Left colon (tissue), 2 donors: ENCODE measurements around the gene ZNRF4. TPM values are rescaled to one million over a fixed set of nuclear protein-coding genes. Genes with fewer than 3 reads are reported as not detected.

Source experiments
- ATAC-seq: fragments of 200-7000 bp; cut with Tn5 transposase; one replicate; pipeline ENCODE4 v1.9.1; 2020; ENCODE audit warnings: mild to moderate bottlenecking, moderate library complexity
- DNase-seq, 2 donors: peaks; one replicate each; pipeline ENCODE4 v3.0.0-alpha.2; 2020
- intact Hi-C, 2 donors: fragments of 100-400 bp; cut with DNase I in 1 of 2; cut with micrococcal nuclease in 1 of 2; formaldehyde crosslinking; loops; one replicate each; pipeline versions ENCODE4 v1.11.2 to v1.14.0; 2022; cut with DNase I, micrococcal nuclease
- total RNA-seq, 2 donors: library from RNA; stranded (reverse); fragmentation: NEBNext Ultra II Directional; extraction: Animal tissue kit (Norgen Biotek cat#: 25700); gene quantifications; one replicate each; pipeline ENCODE4 v1.2.1, GENCODE V29; 2021
- donor health status: DM: no; HTN: no; CAD: no.
- donor health status: DM: yes; HTN: yes; CAD: no.

The ZNRF4 gene
- total RNA-seq, 2 donors from 2014 or later: not detected

DNA sequence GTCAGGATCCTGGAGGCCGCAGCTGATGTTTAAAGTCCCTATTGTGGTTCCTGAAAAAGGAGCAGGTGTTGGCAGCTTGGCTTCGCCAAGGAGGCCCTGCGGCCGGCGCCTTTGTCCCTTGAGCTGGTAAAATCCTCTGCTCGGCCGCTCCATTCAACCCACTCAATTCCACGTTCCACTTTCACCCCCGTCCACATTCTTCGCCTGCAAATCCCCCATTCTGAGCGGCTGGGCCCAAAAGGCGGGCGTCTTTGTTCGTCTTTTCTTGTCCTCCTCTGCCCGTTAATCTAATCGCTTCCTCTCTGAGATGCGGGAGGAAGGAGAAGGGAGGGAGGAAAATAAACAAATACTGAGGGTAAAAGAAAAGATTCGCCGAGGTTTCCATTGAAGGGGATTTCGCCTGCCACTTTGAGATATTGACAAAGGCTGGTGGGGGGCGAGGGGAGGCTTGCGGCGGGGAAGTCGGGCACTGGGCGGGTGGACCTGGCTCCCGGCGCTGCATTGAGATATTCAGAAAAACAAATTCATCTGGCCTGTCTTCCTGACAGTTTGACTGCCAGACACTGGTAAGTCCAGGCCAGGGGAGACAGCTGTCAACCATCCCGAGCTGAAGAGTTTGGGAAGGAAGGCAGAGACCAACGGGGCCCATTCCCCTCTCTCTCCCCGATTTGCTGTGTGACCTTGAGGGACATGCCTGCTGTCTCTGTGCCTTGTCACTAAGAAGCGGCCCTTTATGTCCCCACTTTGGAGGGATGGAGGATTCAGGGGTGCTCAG is 37.6 kb downstream of the ZNRF4 start:
- ATAC-seq (no peak), DNase-seq (no peak)
- intact Hi-C loops: no loop called here

DNA sequence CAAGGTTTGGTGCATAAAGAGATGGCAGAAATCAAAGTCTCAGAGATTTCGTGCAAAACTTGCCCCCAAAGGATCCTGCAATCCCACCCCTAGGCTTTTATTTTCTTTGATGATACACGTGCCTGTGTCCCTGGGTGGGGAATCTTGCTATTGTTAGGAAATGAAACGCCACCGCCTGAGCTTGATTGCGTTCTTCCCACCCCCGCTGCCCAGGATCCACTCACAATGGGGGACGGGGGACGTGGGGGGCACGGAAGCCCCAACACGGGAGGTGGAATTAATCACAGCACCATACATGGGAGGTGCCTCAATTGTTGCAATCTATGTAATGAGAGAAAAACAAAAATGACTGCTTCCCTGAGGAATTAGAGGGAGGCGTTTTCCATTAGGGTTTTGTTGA is 39.6 kb downstream of the ZNRF4 start:
- no peak for DNase-seq
- intact Hi-C loops: no loop called here
- no peak for ATAC-seq

DNA sequence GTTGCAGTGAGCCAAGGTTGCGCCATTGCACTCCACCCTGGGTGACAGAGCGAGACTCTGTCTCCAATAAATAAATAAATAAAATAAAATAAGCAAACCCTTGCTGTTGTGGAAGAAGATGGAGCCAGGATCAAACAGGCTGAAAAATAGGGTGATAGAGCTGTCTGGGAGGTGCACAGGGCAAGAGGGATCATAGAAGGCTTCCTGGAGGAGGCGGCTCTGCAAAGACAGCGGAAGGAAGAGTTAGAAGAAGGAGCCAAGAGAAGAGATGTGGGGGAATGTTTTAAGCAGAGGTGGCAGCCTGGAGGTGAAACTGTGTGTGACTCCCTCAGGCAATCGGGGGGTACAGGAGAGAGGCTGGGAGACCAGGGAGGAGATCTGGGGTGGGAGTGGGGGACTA is 40.6 kb downstream of the ZNRF4 start:
- DNase-seq (no peak), ATAC-seq (no peak)
- intact Hi-C loops: no loop called here

DNA sequence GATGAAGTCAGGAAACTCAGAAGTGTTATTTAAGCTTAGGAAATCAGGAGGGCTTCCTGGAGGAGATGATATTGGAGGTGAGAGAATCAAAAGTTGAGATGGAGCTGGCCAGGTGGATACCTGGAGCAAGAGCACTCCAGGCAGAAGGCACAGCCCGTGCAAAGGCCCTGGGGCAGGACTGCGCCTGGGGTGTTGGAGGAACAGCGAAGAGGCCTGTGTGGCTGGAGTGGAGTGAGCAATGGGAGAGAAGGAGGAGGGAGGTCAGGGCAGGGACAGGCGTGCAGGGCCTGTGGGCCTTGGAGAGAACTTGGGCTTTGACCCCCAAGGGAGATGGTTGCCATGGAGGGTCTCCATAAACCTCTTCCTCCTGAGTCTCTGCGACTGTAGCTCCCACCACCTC is 42.1 kb downstream of the ZNRF4 start:
- ATAC-seq (no peak), DNase-seq (no peak)
- intact Hi-C loops: no loop called here

DNA sequence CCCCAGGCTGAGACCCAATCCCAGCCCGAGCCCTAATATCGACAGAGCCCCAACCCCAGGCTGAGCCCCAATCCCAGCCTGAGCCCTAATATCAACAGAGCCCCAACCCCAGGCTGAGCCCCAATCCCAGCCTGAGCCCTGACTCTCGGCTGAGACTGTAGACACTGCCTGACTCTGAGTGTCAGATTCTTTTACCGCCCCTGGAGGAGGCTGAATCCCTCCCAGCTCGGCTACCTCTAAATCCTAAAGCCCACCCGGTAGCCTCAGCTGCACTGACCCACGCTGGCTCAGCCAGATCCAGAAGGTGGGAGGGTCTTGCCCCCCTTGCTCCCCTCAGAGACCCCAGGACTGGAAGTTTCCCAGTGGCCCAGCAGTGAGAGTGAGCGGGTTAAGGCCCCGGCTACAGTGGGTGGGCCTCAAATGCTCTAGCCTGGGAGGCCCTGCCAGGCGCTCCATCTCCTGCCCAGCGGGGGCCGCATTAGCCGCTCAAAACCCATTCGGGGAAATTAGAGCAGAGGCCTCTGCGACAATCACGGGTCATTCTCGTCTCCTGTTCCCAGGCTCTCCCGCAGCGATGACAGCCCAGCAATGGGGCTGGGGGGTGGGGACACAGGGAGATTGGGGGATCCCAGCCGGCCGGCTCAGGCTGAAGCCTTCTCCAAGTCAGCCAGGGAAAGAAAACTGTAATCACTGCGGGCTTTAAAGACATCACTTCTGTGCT is 43.8 kb downstream of the ZNRF4 start:
- intact Hi-C loops: no loop called here
- DNase-seq (no peak), ATAC-seq (no peak)

DNA sequence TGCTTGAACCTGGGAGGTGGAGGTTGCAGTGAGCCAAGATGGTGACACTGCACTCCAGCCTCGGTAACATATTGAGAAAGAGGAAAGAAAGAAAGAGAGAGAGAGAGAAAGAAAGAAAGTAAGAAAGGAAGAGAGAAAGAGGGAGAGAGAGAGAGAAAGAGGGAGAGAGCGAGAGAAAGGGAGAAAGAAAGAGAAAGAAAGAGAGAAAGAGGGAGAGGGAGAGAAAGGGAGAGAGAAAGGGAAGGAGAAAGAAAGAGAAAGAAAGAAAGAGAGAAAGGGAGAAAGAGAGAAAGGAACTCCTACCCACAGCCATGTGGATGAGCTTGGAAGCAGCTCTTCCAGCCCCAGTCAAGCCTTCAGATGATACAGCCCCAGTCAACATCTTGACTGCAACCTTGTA is 46.7 kb downstream of the ZNRF4 start:
- ATAC-seq: no peak
- intact Hi-C loops: no loop called here
- DNase-seq: no peak

DNA sequence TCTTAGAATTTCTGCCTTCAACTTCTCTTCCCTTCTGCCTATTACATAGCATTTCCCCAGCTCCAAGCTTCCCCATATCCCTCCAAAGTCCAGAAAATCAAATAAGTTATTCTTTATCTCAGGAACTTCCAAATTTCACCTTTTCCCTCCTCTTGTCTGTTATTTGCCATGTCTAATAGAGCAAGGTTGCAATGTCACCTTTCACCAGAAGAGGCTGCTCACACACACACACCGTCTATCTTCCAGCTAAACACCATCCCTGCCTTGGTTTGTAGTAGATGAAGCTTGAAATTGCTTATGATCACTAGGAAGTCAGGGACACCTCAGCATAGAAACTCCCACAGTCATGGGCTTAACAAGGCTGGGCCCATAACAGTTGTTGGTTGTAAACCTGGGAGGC is 48.4 kb downstream of the ZNRF4 start:
- DNase-seq (no peak), ATAC-seq (no peak)
- intact Hi-C loops: no loop called here

DNA sequence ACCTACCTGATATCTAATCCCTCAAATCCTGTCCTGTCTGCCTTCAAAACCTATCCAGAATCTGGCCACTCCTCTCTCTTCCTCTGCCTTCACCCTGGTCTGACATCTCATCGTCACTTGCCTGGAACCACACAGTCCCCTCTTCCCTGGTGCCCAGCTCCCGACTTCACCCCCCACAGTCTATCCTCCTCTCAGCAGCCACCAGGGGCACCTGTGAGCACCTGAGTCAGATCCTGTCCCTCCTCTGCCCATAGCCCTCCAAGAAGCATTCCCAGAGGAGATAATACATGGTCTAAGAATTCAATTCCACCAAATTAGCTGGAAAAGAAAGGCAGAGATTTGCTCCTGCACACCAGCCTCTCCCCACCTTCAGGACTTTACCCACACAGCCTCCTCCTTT is 48.9 kb downstream of the ZNRF4 start:
- ATAC-seq (no peak), DNase-seq (no peak)
- intact Hi-C loops: no loop called here

Other genes starting within 250 kb of the ZNRF4 start
- gene PTPRS, start 114.6 kb upstream of the ZNRF4 start, total RNA-seq: 10 to 100 TPM; 11.8 to 27.6 TPM
- 1 to 10 TPM; 7.2 to 7.5 TPM for gene TINCR, start 112.5 kb downstream of the ZNRF4 start, total RNA-seq
- gene SAFB2, start 167.4 kb downstream of the ZNRF4 start, total RNA-seq: 10 to 100 TPM; 67.3 to 92.3 TPM
- 10 to 100 TPM; 56.1 to 82.5 TPM for gene SAFB, start 167.7 kb downstream of the ZNRF4 start, total RNA-seq
- 10 to 100 TPM; 66.3 to 83.4 TPM for gene MICOS13, start 225.1 kb downstream of the ZNRF4 start, total RNA-seq
- 1 to 10 TPM; 3.5 to 3.8 TPM for gene HSD11B1L, start 225.6 kb downstream of the ZNRF4 start, total RNA-seq
- gene RPL36, start 234.9 kb downstream of the ZNRF4 start, total RNA-seq: 100 to 1,000 TPM; 759 to 781 TPM